HL-60 (cell line): ENCODE data around the gene ATP1B4.

ENCODE experiments used
- DNase-seq, 2 experiments: peaks; one replicate each; pipeline ENCODE4 v3.0.0-alpha.2; 2010 to 2020; ENCODE audit warnings: low read depth in 1 of 2, low spot score in 1 of 2
- H3K27ac ChIP-seq: fragments of 250-450 bp; sonication (Bioruptor Pico); replicated peaks from 2 replicates; pipeline ENCODE4 v1.5.1; 2020; ENCODE audit warnings: mild to moderate bottlenecking, moderate library complexity
- H3K27me3 ChIP-seq: fragments of 250-450 bp; sonication (Bioruptor Pico); 2 replicates; pipeline ENCODE4 v1.5.1; 2021; ENCODE audit warnings: mild to moderate bottlenecking, moderate library complexity; ENCODE audit not compliant: insufficient read depth, poor library complexity, severe bottlenecking
- H3K4me3 ChIP-seq: replicated peaks from 2 replicates; pipeline ENCODE4 v1.5.1; 2011; ENCODE audit warnings: mild to moderate bottlenecking, control low read depth, low read length; ENCODE audit not compliant: insufficient read depth
- GABPA ChIP-seq: IDR thresholded peaks from 2 replicates; pipeline ENCODE4 v1.6.1; 2012; ENCODE audit warnings: low read depth
- POLR2AphosphoS5 ChIP-seq: IDR thresholded peaks from 2 replicates; pipeline ENCODE4 v1.6.1; 2012; ENCODE audit warnings: low read depth
- SPI1 ChIP-seq: IDR thresholded peaks from 2 replicates; pipeline ENCODE4 v1.6.1; 2012; ENCODE audit warnings: low read depth, mild to moderate bottlenecking, borderline replicate concordance
- long read RNA-seq: library from polyadenylated mRNA; unstranded; transcript quantifications from one replicate; pipeline ENCODE4 v2.0.0, GENCODE V29; 2020
- TF ChIP-seq, protein P1 (sequence below): IDR thresholded peaks from one replicate; pipeline ENCODE4 v1.5.1; 2011; ENCODE audit warnings: low read length, control low read depth, inconsistent platforms; ENCODE audit not compliant: insufficient read depth
- TF ChIP-seq, protein P2 (sequence below): IDR thresholded peaks from 2 replicates; pipeline ENCODE4 v1.6.1; 2012; ENCODE audit warnings: low read depth; ENCODE audit not compliant: insufficient replicate concordance

The ATP1B4 gene
- long read RNA-seq, result 0 reads

DNA sequence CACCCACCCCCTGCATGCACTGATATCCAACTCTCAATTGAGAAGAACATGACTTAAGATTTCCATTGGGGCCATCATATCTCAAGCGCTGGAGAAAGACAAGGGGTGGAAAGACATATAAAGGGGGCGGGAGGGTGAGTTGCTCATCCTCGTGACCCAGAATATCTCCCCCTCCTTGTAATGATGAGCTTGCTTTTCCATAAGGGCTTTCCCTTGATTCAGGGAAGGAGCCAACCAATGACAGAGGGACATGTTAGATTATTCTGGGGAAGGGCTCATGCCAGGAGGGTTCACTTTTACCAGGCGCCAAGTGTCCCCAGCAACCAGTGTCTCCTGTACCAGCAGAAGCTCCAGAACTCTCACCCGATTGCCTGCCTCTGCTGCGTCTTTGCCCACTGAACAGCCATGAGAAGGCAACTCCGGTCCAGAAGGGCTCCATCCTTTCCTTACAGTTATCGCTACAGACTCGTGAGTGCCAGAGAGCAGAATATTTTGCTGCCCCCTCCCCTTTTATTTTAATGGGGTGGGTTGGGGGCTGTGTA is at the start of gene ATP1B4:
Gene ATP1B4 (plus strand): TSS at position 326 of the 542 bp plus-strand sequence. CDS start 80 bp downstream, at position 406.
- Histone ChIP-seq H3K27ac (no peak within 1 kb of the TSS), H3K27me3 (no peaks in the 10 kb centered on the region), H3K4me3 (no peak within 1 kb of the TSS)
- DNase-seq, result no peak
- TF ChIP-seq, protein P1, sequence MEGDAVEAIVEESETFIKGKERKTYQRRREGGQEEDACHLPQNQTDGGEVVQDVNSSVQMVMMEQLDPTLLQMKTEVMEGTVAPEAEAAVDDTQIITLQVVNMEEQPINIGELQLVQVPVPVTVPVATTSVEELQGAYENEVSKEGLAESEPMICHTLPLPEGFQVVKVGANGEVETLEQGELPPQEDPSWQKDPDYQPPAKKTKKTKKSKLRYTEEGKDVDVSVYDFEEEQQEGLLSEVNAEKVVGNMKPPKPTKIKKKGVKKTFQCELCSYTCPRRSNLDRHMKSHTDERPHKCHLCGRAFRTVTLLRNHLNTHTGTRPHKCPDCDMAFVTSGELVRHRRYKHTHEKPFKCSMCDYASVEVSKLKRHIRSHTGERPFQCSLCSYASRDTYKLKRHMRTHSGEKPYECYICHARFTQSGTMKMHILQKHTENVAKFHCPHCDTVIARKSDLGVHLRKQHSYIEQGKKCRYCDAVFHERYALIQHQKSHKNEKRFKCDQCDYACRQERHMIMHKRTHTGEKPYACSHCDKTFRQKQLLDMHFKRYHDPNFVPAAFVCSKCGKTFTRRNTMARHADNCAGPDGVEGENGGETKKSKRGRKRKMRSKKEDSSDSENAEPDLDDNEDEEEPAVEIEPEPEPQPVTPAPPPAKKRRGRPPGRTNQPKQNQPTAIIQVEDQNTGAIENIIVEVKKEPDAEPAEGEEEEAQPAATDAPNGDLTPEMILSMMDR, result no peak
- TF ChIP-seq, protein P2, sequence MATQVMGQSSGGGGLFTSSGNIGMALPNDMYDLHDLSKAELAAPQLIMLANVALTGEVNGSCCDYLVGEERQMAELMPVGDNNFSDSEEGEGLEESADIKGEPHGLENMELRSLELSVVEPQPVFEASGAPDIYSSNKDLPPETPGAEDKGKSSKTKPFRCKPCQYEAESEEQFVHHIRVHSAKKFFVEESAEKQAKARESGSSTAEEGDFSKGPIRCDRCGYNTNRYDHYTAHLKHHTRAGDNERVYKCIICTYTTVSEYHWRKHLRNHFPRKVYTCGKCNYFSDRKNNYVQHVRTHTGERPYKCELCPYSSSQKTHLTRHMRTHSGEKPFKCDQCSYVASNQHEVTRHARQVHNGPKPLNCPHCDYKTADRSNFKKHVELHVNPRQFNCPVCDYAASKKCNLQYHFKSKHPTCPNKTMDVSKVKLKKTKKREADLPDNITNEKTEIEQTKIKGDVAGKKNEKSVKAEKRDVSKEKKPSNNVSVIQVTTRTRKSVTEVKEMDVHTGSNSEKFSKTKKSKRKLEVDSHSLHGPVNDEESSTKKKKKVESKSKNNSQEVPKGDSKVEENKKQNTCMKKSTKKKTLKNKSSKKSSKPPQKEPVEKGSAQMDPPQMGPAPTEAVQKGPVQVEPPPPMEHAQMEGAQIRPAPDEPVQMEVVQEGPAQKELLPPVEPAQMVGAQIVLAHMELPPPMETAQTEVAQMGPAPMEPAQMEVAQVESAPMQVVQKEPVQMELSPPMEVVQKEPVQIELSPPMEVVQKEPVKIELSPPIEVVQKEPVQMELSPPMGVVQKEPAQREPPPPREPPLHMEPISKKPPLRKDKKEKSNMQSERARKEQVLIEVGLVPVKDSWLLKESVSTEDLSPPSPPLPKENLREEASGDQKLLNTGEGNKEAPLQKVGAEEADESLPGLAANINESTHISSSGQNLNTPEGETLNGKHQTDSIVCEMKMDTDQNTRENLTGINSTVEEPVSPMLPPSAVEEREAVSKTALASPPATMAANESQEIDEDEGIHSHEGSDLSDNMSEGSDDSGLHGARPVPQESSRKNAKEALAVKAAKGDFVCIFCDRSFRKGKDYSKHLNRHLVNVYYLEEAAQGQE, result no peak
- TF ChIP-seq GABPA, result no peak
- TF ChIP-seq POLR2AphosphoS5, result no peak
- no peak for TF ChIP-seq SPI1

DNA sequence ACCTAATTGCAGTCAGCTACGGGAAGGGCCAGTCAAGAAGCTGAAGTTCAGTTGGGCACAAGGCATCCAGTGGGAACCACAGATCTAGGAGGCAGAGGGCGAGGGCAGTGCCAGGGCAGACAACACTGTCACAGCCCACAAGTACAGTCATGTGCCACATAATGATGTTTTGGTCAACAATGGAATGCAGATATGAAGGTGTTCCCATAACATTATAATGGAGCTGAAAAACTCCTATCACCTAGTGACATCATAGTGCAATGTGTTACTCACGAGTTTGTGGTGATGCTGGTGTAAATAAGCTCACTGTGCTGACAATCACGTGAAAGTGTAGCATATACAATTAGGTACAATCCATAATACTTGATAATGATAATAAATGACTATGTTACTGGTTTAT is 46.1 kb upstream of the ATP1B4 start:
- H3K27ac ChIP-seq, result no peak overlapping the region
- TF ChIP-seq POLR2AphosphoS5 (no peak), GABPA (no peak), SPI1 (no peak)
- TF ChIP-seq, protein P2, result no peak
- TF ChIP-seq, protein P1, result no peak
- no peak overlapping the region for H3K4me3 ChIP-seq
- DNase-seq, result no peak
- peaks cover 10% of the 10 kb centered on the region for H3K27me3 ChIP-seq

DNA sequence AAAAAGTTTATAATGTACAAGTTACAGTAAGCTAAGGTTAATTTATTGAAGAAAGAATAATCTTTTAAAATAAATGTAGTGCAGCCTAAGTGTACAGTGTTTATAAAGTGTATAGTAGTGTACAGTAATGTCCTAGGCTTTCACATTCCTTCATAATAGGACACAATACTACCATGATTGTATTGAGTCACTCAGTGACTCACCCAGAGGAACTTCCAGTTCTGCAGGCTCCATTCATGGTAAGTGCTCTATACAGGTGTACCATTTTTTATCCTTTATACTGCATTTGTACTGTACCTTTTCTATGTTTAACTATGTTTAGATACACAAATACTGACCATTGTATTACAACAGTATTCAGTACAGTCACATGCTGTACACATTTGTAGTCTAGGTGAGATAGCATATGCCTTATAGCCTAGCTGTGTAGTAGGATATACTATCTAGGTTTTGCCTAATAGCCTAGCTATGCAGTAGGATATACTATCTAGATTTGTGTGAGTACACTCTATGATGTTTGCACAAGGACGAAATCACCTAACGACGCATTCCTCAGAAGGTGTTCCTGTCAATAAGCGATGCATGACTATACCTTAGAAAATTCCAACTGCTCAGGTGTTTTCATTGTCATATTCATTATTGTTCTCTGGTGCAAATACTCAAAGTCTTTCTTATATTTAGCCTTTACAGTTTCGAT is 45.2 kb upstream of the ATP1B4 start:
- H3K27me3 ChIP-seq, result peaks cover 7% of the 10 kb centered on the region
- no peak overlapping the region for H3K27ac ChIP-seq
- no peak for TF ChIP-seq SPI1
- no peak for TF ChIP-seq POLR2AphosphoS5
- TF ChIP-seq, protein P2, result no peak
- TF ChIP-seq, protein P1, result no peak
- no peak for TF ChIP-seq GABPA
- no peak for DNase-seq
- no peak overlapping the region for H3K4me3 ChIP-seq
